Effector memory CD4-positive, alpha-beta T cell (primary cell): ENCODE data around the gene NMU.
"Not testable (repeated sequence)": the region's sequence is repeated elsewhere in the genome, so short reads cannot be mapped to it uniquely, and the experiment has no call there.

Experiments
- DNase-seq, 3 donors: peaks; one replicate each; pipeline ENCODE4 v3.0.0-alpha.2; 2020
- H3K27ac ChIP-seq: 2 replicates; pipeline ENCODE4 v1.7.0; 2013; ENCODE audit warnings: mild to moderate bottlenecking, low read length, moderate library complexity; ENCODE audit not compliant: insufficient read depth, poor library complexity, severe bottlenecking
- H3K27me3 ChIP-seq: replicated peaks from 2 replicates; pipeline ENCODE4 v1.7.0; 2013; ENCODE audit warnings: mild to moderate bottlenecking, low read length; ENCODE audit not compliant: insufficient read depth, control insufficient read depth, poor library complexity, severe bottlenecking
- H3K36me3 ChIP-seq: 2 replicates; pipeline ENCODE4 v1.7.0; 2013; ENCODE audit warnings: mild to moderate bottlenecking, low read length, moderate library complexity; ENCODE audit not compliant: control insufficient read depth, insufficient read depth
- H3K4me1 ChIP-seq: 2 replicates; pipeline ENCODE4 v1.7.0; 2013; ENCODE audit warnings: low read length, mild to moderate bottlenecking; ENCODE audit not compliant: control insufficient read depth, insufficient read depth, poor library complexity, severe bottlenecking
- H3K4me3 ChIP-seq: 2 replicates; pipeline ENCODE4 v1.7.0; 2013; ENCODE audit warnings: low read length, low read depth, mild to moderate bottlenecking; ENCODE audit not compliant: insufficient read depth, poor library complexity, severe bottlenecking
- H3K9me3 ChIP-seq: 2 replicates; pipeline ENCODE4 v1.7.0; 2013; ENCODE audit warnings: mild to moderate bottlenecking, low read length, moderate library complexity; ENCODE audit not compliant: control insufficient read depth

The NMU gene

DNA sequence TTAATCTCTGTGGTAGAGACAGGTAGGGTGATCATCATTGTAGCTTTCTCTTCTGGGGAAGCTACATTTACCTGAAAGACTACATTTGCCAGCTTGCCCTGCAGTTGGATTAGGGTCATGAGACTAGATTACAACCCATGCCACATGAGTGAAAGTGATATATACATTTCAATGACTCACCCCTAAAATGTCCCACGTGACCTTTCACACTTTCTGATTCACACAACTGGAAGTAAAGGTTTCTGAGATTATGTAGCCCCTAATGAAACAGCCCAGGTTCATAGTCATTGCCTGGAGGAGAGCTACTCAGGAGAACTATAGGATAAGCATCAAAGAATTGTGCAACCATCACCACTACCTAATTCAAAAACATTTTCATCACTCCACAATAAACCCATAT, 61.8 kb downstream of the NMU start:
- no peaks in the 10 kb centered on the region for H3K36me3 ChIP-seq
- no peak for DNase-seq

DNA sequence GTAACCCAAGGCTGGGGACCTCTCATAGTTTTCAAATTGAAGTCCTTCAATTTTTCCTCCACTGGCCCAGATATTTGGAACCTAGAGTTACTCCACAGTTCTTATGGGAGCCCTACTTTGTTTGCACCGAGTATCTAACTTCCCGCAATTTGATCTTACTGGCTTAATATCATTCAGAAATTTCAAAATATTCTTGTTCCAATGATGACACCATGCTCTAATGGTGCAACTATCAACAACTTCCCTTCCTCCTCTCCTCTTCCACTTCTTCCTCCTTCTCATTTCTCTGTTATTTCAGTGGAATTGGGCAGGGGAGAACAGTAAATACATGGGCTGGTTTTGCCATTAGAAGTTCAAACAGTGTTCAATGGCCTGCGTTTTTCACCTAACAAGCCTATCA, 64.3 kb downstream of the NMU start:
- no peak overlapping the region for H3K27ac ChIP-seq
- H3K27me3 ChIP-seq, result no peaks in the 10 kb centered on the region
- H3K9me3 ChIP-seq, result no peaks in the 10 kb centered on the region
- H3K4me3 ChIP-seq, result no peak overlapping the region
- no peaks in the 10 kb centered on the region for H3K36me3 ChIP-seq
- H3K4me1 ChIP-seq, result no peaks in the 10 kb centered on the region
- no peak for DNase-seq

More for the DNA sequence above, 61.8 kb downstream of the NMU start:
- no peaks in the 10 kb centered on the region for H3K27me3 ChIP-seq
- H3K27ac ChIP-seq, result no peak overlapping the region
- H3K4me3 ChIP-seq, result no peak overlapping the region
- H3K9me3 ChIP-seq, result no peaks in the 10 kb centered on the region
- no peaks in the 10 kb centered on the region for H3K4me1 ChIP-seq

DNA sequence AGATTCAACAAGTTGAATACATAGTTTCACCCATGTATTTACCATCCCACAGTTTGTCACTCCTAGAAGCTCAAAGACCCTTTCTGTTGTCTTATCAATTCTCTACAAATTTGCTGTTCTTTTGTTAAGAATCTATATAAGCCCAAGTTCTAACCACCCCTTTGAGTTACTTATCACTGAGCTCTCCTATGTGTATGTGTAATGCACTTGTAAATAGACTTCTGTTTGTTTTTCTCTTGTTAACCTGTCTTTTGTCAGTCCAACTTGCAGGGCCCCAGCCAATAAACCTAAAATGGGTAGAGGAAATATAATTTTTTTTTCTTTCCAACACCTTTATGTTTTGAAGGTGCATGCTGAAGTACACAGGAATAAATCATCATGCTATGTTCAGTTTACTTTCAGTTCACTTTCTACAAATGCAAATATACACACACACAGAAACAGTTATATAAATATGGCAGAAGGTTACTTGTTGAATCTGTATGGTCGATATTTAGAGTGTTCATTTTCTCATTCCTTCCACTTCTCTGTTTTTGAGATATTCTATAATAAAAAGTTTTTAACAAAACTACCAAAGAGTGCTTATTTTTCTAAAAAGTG, 67.1 kb downstream of the NMU start:
- Histone ChIP-seq H3K36me3 (no peaks in the 10 kb centered on the region), H3K9me3 (no peaks in the 10 kb centered on the region), H3K27ac (no peak overlapping the region), H3K4me1 (no peaks in the 10 kb centered on the region), H3K27me3 (no peaks in the 10 kb centered on the region), H3K4me3 (no peak overlapping the region)
- no peak for DNase-seq

DNA sequence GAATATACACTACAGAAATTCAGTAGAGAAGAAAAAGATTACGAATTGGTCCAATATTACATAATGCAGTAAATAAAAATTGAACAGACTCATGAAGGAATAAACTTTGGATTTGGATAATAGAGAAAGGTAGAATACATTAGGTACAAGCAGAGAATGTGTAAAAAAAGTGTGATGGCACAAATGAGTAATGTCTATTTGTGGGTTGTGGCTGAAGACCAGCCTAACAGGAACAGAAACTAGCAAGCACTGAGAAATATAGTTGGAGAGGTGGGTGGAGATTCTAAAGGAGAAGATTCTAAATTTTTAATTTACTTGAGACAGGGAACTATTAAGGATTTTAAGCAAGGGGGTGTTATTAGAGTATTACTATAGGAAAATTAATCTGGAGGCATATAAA, 74.2 kb downstream of the NMU start:
- Histone ChIP-seq H3K9me3 (no peaks in the 10 kb centered on the region), H3K4me3 (no peak overlapping the region), H3K27ac (no peak overlapping the region), H3K36me3 (no peaks in the 10 kb centered on the region), H3K27me3 (no peaks in the 10 kb centered on the region), H3K4me1 (no peaks in the 10 kb centered on the region)
- DNase-seq, result no peak

DNA sequence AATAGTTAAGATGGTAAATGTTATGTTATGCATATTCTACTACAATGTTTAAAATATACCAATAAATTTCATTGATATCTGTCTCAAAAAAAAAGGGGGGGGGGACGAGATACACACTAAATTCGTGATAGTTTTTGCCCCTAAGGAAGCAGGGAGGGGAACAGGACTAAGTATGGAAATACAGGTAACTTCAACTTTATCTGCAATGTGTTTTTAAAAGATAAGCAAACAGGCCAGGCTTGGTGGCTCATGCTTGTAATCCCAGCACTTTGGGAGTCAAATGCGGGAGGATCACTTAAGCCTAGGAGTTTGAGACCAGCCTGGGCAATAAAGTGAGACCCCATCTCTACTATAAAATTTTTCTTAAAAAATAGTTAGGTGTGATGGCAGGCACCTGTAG, 76.0 kb downstream of the NMU start:
- H3K4me1 ChIP-seq, result no peaks in the 10 kb centered on the region
- H3K4me3 ChIP-seq, result no peak overlapping the region
- H3K27ac ChIP-seq, result no peak overlapping the region
- no peaks in the 10 kb centered on the region for H3K36me3 ChIP-seq
- no peak for DNase-seq
- no peaks in the 10 kb centered on the region for H3K27me3 ChIP-seq
- no peaks in the 10 kb centered on the region for H3K9me3 ChIP-seq

DNA sequence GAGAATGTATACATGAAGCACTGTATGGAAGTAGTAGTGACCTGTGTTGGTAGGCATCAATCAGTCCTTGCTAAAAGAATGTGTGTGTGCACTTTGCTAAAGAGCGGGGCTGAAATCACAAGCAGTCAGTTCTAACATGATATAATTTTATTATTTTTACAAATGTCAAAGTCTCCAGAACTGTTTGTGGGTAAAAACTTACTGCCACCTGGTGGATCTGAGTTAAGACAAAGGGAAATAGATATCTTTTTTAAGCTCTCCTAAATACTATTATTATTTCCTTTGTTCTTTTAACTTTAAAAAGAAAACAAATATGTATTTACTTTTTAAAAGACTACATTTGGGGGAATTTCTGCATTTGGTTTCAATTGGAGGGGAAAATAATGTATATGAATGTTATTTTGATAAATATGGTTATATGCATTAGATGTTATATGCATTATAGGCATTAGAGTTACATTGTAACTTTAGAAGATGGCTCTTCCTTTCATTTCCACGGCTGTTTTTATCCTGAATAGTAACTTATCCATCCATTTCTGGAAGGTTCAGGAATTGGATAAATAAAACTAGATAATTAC, 81.6 kb downstream of the NMU start:
- Histone ChIP-seq H3K27ac (no peak overlapping the region), H3K4me1 (no peaks in the 10 kb centered on the region), H3K27me3 (no peaks in the 10 kb centered on the region), H3K9me3 (no peaks in the 10 kb centered on the region), H3K4me3 (no peak overlapping the region), H3K36me3 (no peaks in the 10 kb centered on the region)
- no peak for DNase-seq

DNA sequence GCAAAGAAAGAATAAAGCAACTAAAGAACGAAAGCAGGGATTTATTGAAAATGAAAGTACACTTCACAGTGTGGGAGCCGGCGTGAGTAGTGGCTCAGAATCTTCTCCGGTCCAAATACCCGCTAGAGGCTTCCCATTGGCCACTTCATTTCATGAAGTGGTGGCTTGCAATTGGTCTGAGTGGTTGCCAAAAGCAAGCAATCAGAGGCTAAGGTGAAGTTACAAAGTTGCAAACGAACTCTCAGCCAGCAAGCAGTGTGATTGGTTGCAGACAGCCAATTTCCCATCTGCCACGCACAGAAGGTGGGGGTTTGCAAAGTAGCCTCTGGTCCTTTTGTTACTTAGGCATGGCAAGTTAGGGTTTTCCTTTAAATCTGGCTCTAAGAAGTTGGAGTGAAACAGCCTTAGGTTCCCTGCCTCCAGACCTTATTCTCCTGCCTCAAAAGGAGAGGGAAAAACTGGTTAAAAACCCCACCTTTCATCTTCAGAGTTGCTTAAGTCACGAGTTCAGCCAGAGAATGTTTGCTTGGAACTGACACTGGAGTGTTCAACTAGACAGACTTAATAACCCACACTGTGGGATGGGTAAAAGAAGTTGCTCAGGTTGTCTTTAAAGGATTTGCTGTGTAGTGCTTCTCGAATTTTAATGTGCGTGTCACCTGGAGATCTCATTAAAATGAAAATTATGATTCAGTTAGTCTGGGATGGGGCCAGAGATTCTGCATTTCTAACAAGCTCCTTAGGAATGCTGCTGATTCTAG, 82.5 kb downstream of the NMU start:
- DNase-seq, result no peak
- Histone ChIP-seq H3K27ac (no peak overlapping the region), H3K4me1 (no peaks in the 10 kb centered on the region), H3K27me3 (no peaks in the 10 kb centered on the region), H3K36me3 (no peaks in the 10 kb centered on the region), H3K4me3 (no peak overlapping the region), H3K9me3 (no peaks in the 10 kb centered on the region)

DNA sequence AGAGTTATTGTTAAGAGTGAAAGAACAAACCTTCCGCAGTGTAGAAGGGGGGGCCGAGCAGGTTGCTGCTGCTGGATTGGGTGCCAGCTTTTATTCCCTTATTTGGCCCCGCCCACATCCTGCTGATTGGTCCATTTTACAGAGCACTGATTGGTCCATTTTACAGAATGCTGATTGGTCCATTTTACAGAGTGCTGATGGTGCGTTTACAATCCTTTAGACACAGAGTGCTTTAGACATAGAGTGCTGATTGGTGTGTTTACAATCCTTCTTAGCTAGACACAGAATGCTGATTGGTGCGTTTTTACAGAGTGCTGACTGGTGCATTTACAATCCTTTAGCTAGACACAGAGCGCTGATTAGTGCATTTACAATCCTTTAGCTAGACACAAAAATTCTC, 84.1 kb downstream of the NMU start:
- not testable (repeated sequence) for DNase-seq, H3K36me3 ChIP-seq, H3K4me1 ChIP-seq, H3K4me3 ChIP-seq, H3K27ac ChIP-seq, H3K27me3 ChIP-seq, H3K9me3 ChIP-seq

DNA sequence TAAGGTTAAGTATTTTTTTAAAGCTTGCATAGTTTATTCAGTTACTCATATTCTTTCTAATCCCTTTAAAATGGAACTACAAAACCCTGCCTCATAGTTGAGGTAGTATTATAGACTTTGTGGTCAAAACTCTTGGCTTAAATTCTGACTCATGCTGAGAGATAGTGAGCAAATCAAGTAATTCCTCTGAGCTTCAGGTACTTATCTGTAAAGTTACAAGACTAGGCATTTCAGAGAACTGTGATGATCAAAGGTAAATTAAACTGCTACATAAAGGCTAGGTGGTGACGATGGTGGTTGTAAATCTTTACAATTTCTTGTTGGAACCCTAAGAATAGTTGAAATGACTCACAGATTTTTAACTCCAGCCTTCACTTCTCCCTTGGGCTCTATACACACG, 86.2 kb downstream of the NMU start:
- Histone ChIP-seq H3K36me3 (no peaks in the 10 kb centered on the region), H3K4me1 (peaks cover 5% of the 10 kb centered on the region), H3K4me3 (no peak overlapping the region), H3K9me3 (no peaks in the 10 kb centered on the region), H3K27me3 (no peaks in the 10 kb centered on the region), H3K27ac (no peak overlapping the region)
- DNase-seq, result no peak

DNA sequence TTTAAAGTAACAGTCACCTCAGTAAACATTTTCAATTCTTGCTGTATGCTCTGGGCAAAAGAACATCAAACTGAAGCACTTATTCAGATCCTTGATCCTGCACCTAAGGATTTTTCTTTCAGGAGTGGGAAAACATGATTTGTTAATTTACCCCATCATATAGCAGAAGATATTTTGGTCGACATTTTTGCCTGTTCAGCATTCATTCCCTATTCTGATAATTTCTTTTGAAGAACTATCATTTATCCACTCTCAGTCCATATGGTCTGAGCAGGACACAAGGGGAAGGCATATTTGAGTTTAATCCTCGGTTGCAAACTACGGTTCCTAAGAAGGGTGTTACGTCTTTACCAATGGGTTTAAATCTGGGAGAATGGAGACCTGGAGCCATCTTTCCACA, 88.2 kb downstream of the NMU start:
- H3K27ac ChIP-seq, result no peak overlapping the region
- no peak overlapping the region for H3K4me3 ChIP-seq

More for the DNA sequence above, 88.2 kb downstream of the NMU start:
- Histone ChIP-seq H3K36me3 (no peaks in the 10 kb centered on the region), H3K4me1 (peaks cover 10% of the 10 kb centered on the region), H3K9me3 (no peaks in the 10 kb centered on the region), H3K27me3 (no peaks in the 10 kb centered on the region)
- DNase-seq, result no peak
